Ascending aorta (tissue), 2 donors: ENCODE measurements around the gene RNASE8. TPM values are rescaled to one million over a fixed set of nuclear protein-coding genes. Genes with fewer than 3 reads are reported as not detected.

Experiments
- DNase-seq, 2 donors: peaks; one replicate each; pipeline ENCODE4 v3.0.0-alpha.2; 2019; ENCODE audit warnings: low spot score in 2 of 2
- H3K27ac ChIP-seq, 2 donors: fragments of 200-600 bp; sonication (generic); one replicate each; pipeline ENCODE4 v1.5.1; 2016 to 2017; ENCODE audit warnings: mild to moderate bottlenecking in 1 of 2
- H3K27me3 ChIP-seq: fragments of 200-600 bp; sonication (generic); one replicate; pipeline ENCODE4 v1.5.1; 2017
- H3K36me3 ChIP-seq, 2 donors: fragments of 200-600 bp; sonication (generic); one replicate each; pipeline ENCODE4 v1.5.1; 2016
- H3K4me1 ChIP-seq, 2 donors: fragments of 200-600 bp; sonication (generic); one replicate each; pipeline ENCODE4 v1.5.1; 2016 to 2017; ENCODE audit warnings: mild to moderate bottlenecking in 1 of 2
- H3K4me3 ChIP-seq, 2 donors: fragments of 200-600 bp; sonication (generic); one replicate each; pipeline ENCODE4 v1.5.1; 2016 to 2017; ENCODE audit warnings: mild to moderate bottlenecking in 1 of 2
- H3K9me3 ChIP-seq, 2 donors: fragments of 200-600 bp; sonication (generic); one replicate each; pipeline ENCODE4 v1.5.1; 2016
- CTCF ChIP-seq, 3 experiments: fragments of 200-600 bp in 2 of 3; fragments of 450-650 bp in 1 of 3; sonication (generic) in 2 of 3; IDR thresholded peaks; one replicate each; pipeline ENCODE4 v1.5.1; 2016 to 2019; ENCODE audit warnings: antibody characterized with exemption in 3 of 3, mild to moderate bottlenecking in 1 of 3, moderate library complexity in 1 of 3
- intact Hi-C: fragments of 100-400 bp; cut with DNase I; formaldehyde crosslinking; loops from one replicate; pipeline ENCODE4 v1.15.1; 2023
- total RNA-seq: library from RNA; depleted of rRNA; stranded (reverse); fragments of >200 nt; gene quantifications from one replicate; pipeline ENCODE4 v1.1.0, GENCODE V29; 2016

The RNASE8 gene
- total RNA-seq, 1 donor from 2014 or later, result not detected

DNA sequence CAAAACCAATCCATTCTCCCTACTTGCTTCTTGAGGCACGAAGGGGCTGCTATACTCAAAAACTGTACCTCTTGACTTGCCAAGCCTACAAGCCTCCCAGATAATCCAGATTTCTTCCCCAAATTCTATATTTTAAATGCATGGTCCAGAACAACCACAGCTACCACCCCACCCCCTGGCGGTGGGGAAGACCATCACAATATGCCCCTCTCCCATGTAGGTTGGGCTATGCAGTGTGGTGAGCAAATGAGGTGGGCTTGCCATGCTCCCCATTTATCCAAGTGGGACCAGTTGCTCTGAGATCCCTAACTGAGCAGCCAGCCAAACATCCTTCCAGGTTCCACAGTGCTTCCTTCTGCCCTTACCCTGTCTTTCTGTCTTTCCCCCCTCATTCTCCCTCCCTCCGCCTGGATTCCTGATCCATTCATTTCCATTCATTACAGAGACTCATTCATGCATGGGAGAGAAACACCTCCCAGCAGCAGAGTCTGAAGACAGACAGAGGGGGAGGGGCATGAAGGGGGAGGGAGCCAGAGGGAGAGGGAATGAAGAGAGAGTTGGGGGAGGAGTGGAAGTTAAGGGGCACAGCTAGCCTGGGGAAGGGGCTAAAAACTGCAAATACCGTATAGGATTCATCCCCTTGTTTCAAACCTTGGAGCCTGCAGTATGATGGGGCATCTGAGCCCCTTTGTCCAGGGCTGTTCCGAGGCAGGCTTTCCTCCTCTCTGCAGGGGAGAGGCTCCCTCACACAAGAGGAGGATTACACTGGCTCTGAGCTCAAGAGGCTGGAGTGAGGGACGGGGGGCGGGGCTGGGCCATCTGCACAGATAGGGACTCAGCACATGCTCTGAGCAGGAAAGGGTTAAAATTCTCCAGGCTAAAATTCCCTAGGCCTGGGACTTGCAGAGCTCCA is 36.4 kb downstream of the RNASE8 start:
- intact Hi-C loops, result loop anchor here (5.0 to 10.0 kb wide), 3 partner anchors 107 to 632 kb away; partner anchors contain the start of genes METTL17 and PIP4P1
- no peak overlapping the region for H3K27ac ChIP-seq
- H3K4me1 ChIP-seq, result peaks cover 0 to 8% of the 10 kb centered on the region in 2 donors

GRCh38 chr14:21095430-21096205 is 38.0 kb downstream of the RNASE8 start:
- Histone ChIP-seq H3K27me3 (no peaks in the 10 kb centered on the region), H3K9me3 (no peaks in the 10 kb centered on the region), H3K4me3 (no peak overlapping the region), H3K27ac (peak overlapping the region; percentile 19 to 96), H3K36me3 (peaks cover 15 to 23% of the 10 kb centered on the region in 2 donors), H3K4me1 (peaks cover 3 to 15% of the 10 kb centered on the region in 2 donors)
- no peak for DNase-seq
- intact Hi-C loops, result loop anchor here (5.0 to 10.0 kb wide), 2 partner anchors 481 to 753 kb away; partner anchors contain the start of gene PARP2
- no peak for TF ChIP-seq CTCF (IDR thresholded peaks at IDR 0.05)

More for the DNA sequence above, 36.4 kb downstream of the RNASE8 start:
- no peak for DNase-seq
- no peaks in the 10 kb centered on the region for H3K27me3 ChIP-seq
- H3K9me3 ChIP-seq, result no peaks in the 10 kb centered on the region
- peaks cover 25 to 37% of the 10 kb centered on the region in 2 donors for H3K36me3 ChIP-seq
- no peak for TF ChIP-seq CTCF (IDR thresholded peaks at IDR 0.05)
- no peak overlapping the region for H3K4me3 ChIP-seq

DNA sequence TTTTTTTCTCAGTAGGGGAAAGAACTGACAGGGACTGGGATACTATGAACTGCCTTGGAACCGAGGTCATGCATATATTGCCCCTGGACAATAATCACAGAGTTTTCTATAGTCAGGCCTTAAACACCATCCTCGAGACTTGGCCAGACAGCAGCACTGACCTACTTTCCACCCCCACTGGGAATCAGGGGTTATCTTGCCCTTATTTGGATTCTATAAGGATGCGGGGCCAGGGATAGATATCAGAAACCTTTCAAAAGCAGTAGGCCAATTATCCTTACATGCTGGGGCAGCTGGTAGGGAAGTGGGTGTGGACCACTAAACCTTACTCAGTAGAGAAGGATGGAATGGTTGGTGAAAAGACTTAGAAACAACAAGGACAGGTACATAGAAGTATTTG is 38.8 kb downstream of the RNASE8 start:
- intact Hi-C loops, result loop anchor here (5.0 to 10.0 kb wide), 2 partner anchors 482 to 754 kb away; partner anchors contain the start of gene PARP2
- Histone ChIP-seq H3K4me1 (peaks cover 3 to 15% of the 10 kb centered on the region in 2 donors), H3K4me3 (no peak overlapping the region), H3K27me3 (no peaks in the 10 kb centered on the region), H3K27ac (peak overlapping the region; percentile 89 to 96), H3K9me3 (no peaks in the 10 kb centered on the region), H3K36me3 (peaks cover 7 to 15% of the 10 kb centered on the region in 2 donors)
- DNase-seq, result no peak
- TF ChIP-seq CTCF (IDR thresholded peaks at IDR 0.05), result no peak

GRCh38 chr14:21096978-21097635 is 39.5 kb downstream of the RNASE8 start:
- Histone ChIP-seq H3K36me3 (peaks cover 2 to 8% of the 10 kb centered on the region in 2 donors), H3K4me1 (peaks cover 3 to 15% of the 10 kb centered on the region in 2 donors), H3K4me3 (peak overlapping the region; percentile 80 to 94), H3K27ac (peak overlapping the region; percentile 89 to 96), H3K27me3 (no peaks in the 10 kb centered on the region), H3K9me3 (no peaks in the 10 kb centered on the region)
- no peak for TF ChIP-seq CTCF (IDR thresholded peaks at IDR 0.05)
- no peak for DNase-seq
- intact Hi-C loops, result loop anchor here (5.0 to 10.0 kb wide), 2 partner anchors 482 to 755 kb away; partner anchors contain the start of gene PARP2

DNA sequence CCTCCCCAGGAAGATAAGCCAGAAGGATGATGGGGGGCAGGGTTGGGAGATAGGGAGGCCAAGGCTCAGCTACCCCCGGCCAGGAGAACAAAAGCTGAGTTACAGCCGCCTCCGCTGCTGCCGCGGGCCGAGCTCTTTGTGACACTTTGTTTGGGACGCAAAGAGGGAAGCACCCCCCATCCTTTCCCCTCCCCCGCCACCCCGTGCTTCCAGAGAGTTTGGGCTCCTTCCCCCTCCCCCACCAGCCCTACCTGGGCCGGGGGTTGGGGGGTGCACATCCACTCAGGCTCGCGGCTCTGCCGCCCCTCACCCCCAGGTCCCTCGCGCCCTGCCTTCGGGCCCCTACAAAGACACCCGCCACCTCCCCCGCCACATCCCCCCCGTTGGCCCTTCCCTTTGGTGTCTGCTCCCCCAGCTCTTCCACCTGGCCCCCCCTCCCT is 40.0 kb downstream of the RNASE8 start:
- Histone ChIP-seq H3K27ac (peak overlapping the region; percentile 89 to 96), H3K27me3 (no peaks in the 10 kb centered on the region), H3K36me3 (peaks cover 0 to 5% of the 10 kb centered on the region in 2 donors), H3K4me3 (peak overlapping the region; percentile 80 to 94), H3K4me1 (peaks cover 3 to 12% of the 10 kb centered on the region in 2 donors), H3K9me3 (no peaks in the 10 kb centered on the region)
- TF ChIP-seq CTCF (IDR thresholded peaks at IDR 0.05), result no peak
- intact Hi-C loops, result loop anchor here (5.0 to 10.0 kb wide), 2 partner anchors 483 to 755 kb away; partner anchors contain the start of gene PARP2
- peak in 1 of 2 donors; percentile 68 for DNase-seq
